Umbilical cord (tissue), 2 donors: ENCODE measurements around the gene DUOX1. TPM values are rescaled to one million over a fixed set of nuclear protein-coding genes. Genes with fewer than 3 reads are reported as not detected.

Source experiments
- DNase-seq: peaks from one replicate; pipeline ENCODE4 v3.0.0-alpha.2; 2015; ENCODE audit warnings: low spot score
- total RNA-seq: library from RNA; depleted of rRNA; stranded (reverse); fragments of >200 nt; gene quantifications from one replicate; pipeline ENCODE4 v1.2.3, GENCODE V29; 2014; ENCODE audit warnings: low replicate concordance; ENCODE audit not compliant: insufficient read depth

The DUOX1 gene
- total RNA-seq, 1 donor from 2014 or later, result 5.8 TPM

- no peak for DNase-seq
Observed at GRCh38 chr15:45168751-45169551, 39.2 kb downstream of the DUOX1 start.

DNA sequence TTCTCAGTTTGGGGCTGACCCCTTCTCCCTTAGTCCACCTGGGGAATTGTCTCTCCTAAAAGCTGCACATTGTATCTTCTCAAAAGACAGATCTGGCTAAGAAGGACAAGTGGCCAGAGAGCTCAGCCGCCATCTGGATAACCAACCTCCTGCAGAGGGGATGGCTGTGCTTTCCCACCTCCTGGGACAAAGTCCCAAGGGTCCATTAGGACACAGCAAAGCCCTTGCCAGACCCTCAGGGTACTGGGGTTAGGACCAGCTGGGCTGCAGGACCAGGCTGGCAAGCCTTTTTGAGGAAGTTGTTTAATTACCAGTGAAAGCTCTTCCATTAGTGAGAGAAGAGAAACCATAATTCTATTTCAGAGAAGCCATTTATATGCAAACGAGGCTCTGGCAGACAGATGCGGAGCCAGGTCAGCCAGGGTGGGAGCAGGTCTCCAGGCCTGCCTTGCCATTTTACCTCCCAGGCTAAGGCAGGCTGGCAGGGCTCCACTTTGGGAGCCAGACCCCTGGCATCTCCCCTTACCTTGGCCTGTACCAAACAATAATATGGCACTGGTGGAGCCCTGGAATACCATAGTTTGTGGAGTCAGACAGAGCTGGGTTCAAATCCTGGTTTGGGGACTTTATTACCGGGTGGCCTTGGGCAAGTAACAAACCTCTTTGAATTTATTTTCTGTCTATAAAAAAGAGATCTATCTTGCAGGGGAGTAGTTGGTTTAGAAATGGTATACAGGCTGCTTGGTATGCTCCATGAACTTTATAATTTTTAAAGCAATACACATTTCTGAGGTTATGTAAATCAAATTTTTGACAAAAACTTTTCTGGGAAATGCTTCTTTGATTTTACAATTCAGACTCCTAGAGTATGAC, 40.0 kb downstream of the DUOX1 start:
- no peak for DNase-seq

DNA sequence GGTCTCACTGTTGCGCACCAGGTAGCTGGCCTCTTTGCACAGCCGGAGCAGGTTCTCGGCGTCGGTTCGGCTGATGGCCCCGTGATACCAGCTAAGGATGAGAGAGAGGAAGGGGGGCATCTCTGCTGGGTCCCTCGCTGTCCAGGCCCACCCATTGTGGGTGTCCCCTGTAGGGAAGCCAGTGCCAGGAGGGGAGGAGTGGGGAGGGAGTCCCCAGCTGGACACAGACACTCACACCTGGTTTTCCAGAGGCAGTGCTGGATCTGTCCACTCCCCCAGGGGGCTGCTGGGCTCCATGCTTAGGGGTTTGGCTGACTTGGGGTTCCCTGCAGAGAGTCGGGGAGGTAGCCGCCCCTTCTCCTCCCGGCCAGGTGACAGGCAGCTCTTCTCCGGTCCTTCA, 42.1 kb downstream of the DUOX1 start:
- no peak for DNase-seq

GRCh38 chr15:45174069-45174468, 44.3 kb downstream of the DUOX1 start:
- DNase-seq, result no peak

DNA sequence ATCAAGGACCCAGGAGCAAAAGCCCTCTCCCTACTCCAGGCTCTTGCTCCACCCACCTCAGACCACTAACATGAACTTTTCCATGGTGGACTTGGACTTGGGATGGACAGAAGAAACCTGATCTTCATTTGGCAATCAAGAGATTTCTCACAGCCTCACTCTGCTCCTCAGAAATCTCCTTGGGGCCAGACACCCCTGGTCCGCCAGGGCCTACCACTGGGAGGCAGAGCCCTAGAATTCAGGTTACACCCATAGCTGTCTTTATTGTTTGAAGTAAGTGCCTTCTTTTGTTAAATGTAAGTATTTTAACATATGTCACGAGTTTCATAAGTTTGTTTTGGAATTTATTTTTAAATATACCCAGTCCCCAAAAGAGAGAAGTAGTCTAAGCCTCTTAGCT, 44.8 kb downstream of the DUOX1 start:
- DNase-seq, result no peak

- DNase-seq, result no peak
Observed at GRCh38 chr15:45177285-45177684, 47.5 kb downstream of the DUOX1 start.

DNA sequence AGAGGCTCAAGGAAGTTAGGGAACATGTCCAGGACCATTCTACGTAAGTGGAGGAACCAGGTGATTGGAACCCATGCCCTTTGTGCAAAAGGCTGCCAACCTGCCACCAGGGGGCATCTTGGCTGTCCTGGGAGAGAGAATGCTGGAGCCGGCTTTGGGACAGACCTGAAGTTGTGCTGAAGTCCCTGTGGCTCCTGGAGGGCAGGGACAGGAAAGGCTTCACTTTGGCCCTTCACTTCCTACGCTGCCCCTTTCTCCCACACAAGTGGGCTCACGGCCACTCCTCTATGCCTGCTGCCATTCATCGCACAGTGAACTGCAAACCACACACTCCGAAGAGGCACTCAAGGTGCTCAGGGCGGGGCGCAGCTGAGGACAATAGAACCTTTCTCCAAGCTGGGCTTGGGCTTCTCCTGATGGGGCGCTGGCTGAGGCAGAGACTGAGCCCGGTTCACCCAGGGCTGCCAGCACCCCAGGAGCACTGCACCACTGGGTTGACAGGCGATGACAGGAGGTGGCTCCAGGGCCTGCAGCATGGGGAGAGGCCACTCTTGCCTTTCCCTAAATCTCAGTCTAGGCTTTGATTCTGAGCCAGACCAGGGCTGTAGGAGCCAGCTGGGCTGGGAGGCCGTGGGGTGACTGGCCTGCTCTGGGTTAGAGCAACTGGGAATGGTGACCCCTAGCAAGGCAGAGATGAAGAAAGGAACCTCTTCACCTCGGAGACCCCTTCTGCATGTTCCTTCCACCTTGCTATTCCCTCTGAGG, 49.6 kb downstream of the DUOX1 start:
- DNase-seq, result no peak

DNA sequence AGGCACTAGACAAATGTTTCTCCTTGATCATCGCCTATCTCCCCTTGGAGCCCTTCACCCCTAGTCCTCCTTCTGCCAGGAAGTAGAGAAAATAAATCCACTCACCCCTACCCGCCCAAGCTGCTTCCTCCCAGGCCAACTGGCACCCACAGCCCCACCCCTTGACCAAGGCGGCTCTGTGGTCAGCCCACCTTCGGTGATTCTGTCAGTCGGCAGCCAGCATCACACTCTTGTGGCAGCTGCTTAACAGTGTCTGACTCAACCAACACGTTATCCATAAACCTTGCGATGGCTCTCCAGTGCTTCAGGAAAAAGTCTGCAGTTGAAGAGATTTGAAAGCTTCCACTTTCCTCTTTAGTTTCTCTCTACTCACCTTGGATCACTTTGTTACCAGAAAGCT, 50.4 kb downstream of the DUOX1 start:
- DNase-seq, result no peak

- DNase-seq, result no peak
Observed at GRCh38 chr15:45180648-45181436, 51.0 kb downstream of the DUOX1 start.

DNA sequence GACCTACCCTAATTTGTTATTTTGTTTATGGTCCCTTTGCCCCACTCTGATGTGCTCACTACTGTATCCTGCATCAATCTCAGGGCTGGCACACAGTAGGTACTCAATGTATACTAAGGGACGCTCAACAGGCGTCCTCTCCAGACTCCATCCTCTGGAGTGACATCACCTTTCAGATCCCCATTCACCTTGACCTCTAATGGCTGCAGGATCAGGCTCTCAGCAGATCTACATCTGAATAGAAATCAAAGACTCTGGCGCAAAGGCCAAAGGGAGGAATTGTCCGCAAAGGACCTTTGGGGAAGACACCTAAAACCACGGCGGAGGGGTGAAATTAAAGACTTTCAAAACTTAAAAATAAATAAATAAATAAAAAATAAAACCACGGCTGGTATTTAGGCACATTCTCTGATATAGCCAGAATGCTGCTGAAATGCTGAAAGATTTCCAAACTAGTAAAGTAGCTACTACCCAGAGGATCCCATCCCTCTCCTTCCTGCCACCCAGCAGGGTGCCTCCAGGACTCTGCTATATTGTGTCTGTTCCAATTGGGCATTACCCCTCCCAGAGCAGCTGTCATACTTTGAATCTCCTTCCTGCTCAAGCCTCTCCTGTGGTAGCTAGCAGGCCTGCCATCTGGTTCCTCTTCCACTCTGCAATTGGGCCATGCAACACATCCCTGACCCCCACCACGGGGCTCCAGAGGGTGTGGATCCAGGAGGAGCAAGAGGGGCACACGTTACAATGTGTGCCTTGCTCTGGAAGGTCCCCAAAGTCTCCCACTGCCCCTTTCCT, 51.9 kb downstream of the DUOX1 start:
- DNase-seq, result no peak

- DNase-seq, result no peak
Observed at GRCh38 chr15:45182996-45183395, 53.2 kb downstream of the DUOX1 start.

GRCh38 chr15:45183511-45183910, 53.7 kb downstream of the DUOX1 start:
- DNase-seq, result no peak

GRCh38 chr15:45184562-45185041, 54.8 kb downstream of the DUOX1 start:
- no peak for DNase-seq

DNA sequence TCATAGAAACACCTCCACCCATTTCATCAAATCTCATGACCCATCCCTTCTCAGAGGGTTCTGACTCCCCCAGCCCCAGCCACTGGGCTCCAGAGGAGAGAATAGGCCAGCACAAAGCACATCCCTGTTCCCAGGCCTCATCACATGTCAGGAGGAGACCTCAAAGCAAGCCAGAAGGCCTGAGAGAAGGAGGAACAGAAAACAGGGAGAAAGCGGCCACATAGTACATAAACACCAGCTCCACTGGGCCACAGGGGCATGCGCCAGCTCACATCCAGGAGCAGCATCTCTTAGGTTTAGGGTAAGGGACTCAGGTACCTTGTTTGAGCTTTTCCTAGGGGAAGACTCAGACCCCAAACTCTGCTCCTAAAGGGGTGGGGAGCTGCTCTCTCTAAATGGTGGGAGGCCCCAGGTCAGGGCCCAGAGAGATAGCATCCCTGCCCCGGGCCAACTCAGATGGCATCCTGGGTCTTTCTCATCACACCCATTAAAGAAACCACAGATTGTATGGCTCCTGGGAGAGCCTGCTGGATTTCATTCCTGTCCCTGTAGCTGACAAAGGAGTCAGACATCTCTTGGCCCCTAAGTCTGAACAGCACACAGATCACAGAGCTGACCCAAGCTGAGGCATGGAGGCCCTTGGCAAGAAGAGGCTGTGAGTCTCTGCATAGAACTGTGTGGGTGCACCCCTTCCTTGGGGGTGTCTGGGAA, 55.4 kb downstream of the DUOX1 start:
- DNase-seq, result no peak

GRCh38 chr15:45185903-45186770, 56.3 kb downstream of the DUOX1 start:
- peak; percentile 75 for DNase-seq

DNA sequence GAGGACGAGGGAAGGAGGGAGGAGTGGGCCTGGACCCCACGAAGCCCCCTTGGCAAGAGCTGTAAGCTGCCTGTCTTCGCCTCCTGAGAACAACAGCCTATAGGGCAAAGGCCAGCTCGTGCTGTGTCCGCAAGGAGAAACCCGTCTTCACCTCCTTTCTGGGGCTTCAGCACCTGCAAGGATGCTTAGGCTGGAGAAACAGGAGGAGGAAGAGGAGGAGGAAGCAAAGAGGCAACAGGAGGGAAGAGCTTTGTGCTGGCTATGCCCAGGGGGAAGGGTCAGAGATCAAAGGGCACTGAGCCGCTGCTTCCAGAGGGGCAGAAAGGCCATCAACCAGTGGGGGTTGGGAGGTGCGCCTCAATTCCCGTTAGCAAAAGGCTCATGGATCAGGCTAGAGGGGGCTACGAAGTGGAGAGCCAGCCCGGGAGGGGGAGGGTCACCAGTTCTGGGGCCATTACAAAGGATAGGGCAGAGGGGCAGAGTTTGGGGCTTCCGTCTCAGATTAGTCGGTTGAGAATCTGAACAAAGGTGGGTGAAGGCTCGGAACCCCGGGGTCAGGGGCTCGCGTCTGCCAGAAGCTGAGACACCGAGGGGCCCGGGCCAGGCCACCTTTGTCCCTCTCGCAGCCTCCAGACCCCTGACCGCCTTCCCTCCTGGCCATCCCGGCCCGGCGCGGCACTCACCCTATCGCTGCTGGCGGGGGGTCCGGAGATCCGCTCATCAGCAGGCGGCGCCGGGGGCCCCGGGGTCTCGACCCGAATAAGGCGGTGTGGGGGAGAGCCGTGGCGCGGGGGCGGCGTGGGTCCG, 57.2 kb downstream of the DUOX1 start:
- DNase-seq, result no peak

GRCh38 chr15:45187578-45187893, 57.7 kb downstream of the DUOX1 start:
- no peak for DNase-seq
